Measurements from ENCODE around the gene FBLN1.
"Not testable (repeated sequence)": the region's sequence is repeated elsewhere in the genome, so short reads cannot be mapped to it uniquely, and the experiment has no call there.

FBLN1 gene

GRCh38 chr22:45477366-45478107 is 25.1 kb upstream of the FBLN1 start:
- no peak for ATAC-seq

- no peak for ATAC-seq
Measured at GRCh38 chr22:45478108-45478771, 24.4 kb upstream of the FBLN1 start.

GRCh38 chr22:45480717-45481116 is 22.0 kb upstream of the FBLN1 start:
- ATAC-seq = no peak

GRCh38 chr22:45481661-45482060 is 21.0 kb upstream of the FBLN1 start:
- no peak for ATAC-seq

GRCh38 chr22:45482169-45482568 is 20.5 kb upstream of the FBLN1 start:
- no peak for ATAC-seq

GRCh38 chr22:45483319-45483718 is 19.4 kb upstream of the FBLN1 start:
- no peak for ATAC-seq

GRCh38 chr22:45483918-45484499 is 18.7 kb upstream of the FBLN1 start:
- ATAC-seq = no peak

- no peak for ATAC-seq
Measured at GRCh38 chr22:45484742-45485141, 17.9 kb upstream of the FBLN1 start.

GRCh38 chr22:45485261-45485660 is 17.4 kb upstream of the FBLN1 start:
- ATAC-seq = no peak

- ATAC-seq = no peak
Measured at GRCh38 chr22:45488764-45489370, 13.8 kb upstream of the FBLN1 start.

GRCh38 chr22:45490836-45491235 is 11.8 kb upstream of the FBLN1 start:
- ATAC-seq = no peak

GRCh38 chr22:45491841-45492240 is 10.8 kb upstream of the FBLN1 start:
- no peak for ATAC-seq

GRCh38 chr22:45493286-45493771 is 9.4 kb upstream of the FBLN1 start:
- ATAC-seq = no peak

- not testable (repeated sequence) for ATAC-seq
Measured at GRCh38 chr22:45494306-45494705, 8.4 kb upstream of the FBLN1 start.

- ATAC-seq = not testable (repeated sequence)
Measured at GRCh38 chr22:45495616-45496015, 7.1 kb upstream of the FBLN1 start.

GRCh38 chr22:45496451-45496941 is 6.2 kb upstream of the FBLN1 start:
- no peak for ATAC-seq

GRCh38 chr22:45497351-45498145 is 5.1 kb upstream of the FBLN1 start:
- no peak for ATAC-seq

- ATAC-seq = no peak
Measured at GRCh38 chr22:45499746-45500145, 2.9 kb upstream of the FBLN1 start.

- no peak for ATAC-seq
Measured at GRCh38 chr22:45503050-45503815, 550 bp downstream of the FBLN1 start.

- ATAC-seq = no peak
Measured at GRCh38 chr22:45503816-45504372, 1.2 kb downstream of the FBLN1 start.

All from activated CD4-positive, CD25-positive, alpha-beta regulatory T cell treated with anti-CD3 and anti-CD28 coated beads, Interleukin-2, amount 50 U/mL, for 24 hours (primary cell).